Vagina (tissue), 2 donors: ENCODE results near the gene MYOD1.

Source experiments
- POLR2A ChIP-seq, 2 donors: fragments of 450-650 bp; IDR thresholded peaks; one replicate each; pipeline ENCODE4 v1.6.1; 2017; ENCODE audit warnings: antibody characterized with exemption in 2 of 2, mild to moderate bottlenecking in 2 of 2, moderate library complexity in 2 of 2
- TF ChIP-seq, protein P1 (sequence below), 3 experiments: fragments of 450-650 bp in 2 of 3; fragments of 200-600 bp in 1 of 3; sonication (generic) in 1 of 3; IDR thresholded peaks; one replicate each; pipeline ENCODE4 v1.5.1; 2017 to 2019; ENCODE audit warnings: antibody characterized with exemption in 3 of 3, mild to moderate bottlenecking in 2 of 3, moderate library complexity in 2 of 3

- TF ChIP-seq, protein P1, sequence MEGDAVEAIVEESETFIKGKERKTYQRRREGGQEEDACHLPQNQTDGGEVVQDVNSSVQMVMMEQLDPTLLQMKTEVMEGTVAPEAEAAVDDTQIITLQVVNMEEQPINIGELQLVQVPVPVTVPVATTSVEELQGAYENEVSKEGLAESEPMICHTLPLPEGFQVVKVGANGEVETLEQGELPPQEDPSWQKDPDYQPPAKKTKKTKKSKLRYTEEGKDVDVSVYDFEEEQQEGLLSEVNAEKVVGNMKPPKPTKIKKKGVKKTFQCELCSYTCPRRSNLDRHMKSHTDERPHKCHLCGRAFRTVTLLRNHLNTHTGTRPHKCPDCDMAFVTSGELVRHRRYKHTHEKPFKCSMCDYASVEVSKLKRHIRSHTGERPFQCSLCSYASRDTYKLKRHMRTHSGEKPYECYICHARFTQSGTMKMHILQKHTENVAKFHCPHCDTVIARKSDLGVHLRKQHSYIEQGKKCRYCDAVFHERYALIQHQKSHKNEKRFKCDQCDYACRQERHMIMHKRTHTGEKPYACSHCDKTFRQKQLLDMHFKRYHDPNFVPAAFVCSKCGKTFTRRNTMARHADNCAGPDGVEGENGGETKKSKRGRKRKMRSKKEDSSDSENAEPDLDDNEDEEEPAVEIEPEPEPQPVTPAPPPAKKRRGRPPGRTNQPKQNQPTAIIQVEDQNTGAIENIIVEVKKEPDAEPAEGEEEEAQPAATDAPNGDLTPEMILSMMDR (IDR thresholded peaks at IDR 0.05), result no peak
- no peak for TF ChIP-seq POLR2A (IDR thresholded peaks at IDR 0.05)
Measured at GRCh38 chr11:17724020-17724908, 4.9 kb downstream of the MYOD1 start.
